Fibroblast of peridontal ligament (primary cell): Measurements from ENCODE around the gene FYTTD1.

Source experiments
- DNase-seq: peaks from one replicate; pipeline ENCODE4 v3.0.0-alpha.2; 2010; ENCODE audit errors: extremely low read depth

Gene FYTTD1

GRCh38 chr3:197791892-197792647, 42.4 kb downstream of the FYTTD1 start:
- peak; percentile 43 for DNase-seq

GRCh38 chr3:197793247-197793646, 43.6 kb downstream of the FYTTD1 start:
- DNase-seq: peak; percentile 41

GRCh38 chr3:197794115-197794514, 44.4 kb downstream of the FYTTD1 start:
- DNase-seq: no peak

- peak; percentile 84 for DNase-seq
Measured at GRCh38 chr3:197795200-197795599, 45.5 kb downstream of the FYTTD1 start.

GRCh38 chr3:197796087-197796486, 46.4 kb downstream of the FYTTD1 start:
- DNase-seq: no peak

- DNase-seq: no peak
Measured at GRCh38 chr3:197798863-197799262, 49.2 kb downstream of the FYTTD1 start.

- DNase-seq: no peak
Measured at GRCh38 chr3:197800379-197800778, 50.7 kb downstream of the FYTTD1 start.

GRCh38 chr3:197801891-197802778, 52.5 kb downstream of the FYTTD1 start:
- DNase-seq: peak; percentile 45

GRCh38 chr3:197802779-197803459, 53.2 kb downstream of the FYTTD1 start:
- DNase-seq: no peak

GRCh38 chr3:197804511-197804910, 54.8 kb downstream of the FYTTD1 start:
- no peak for DNase-seq

GRCh38 chr3:197807969-197808587, 58.4 kb downstream of the FYTTD1 start:
- peak; percentile 56 for DNase-seq

- peak; percentile 92 for DNase-seq
Measured at GRCh38 chr3:197809356-197810020, 59.8 kb downstream of the FYTTD1 start.

- DNase-seq: no peak
Measured at GRCh38 chr3:197810901-197811300, 61.2 kb downstream of the FYTTD1 start.

- DNase-seq: peak; percentile 83
Measured at GRCh38 chr3:197811343-197811742, 61.7 kb downstream of the FYTTD1 start.

- no peak for DNase-seq
Measured at GRCh38 chr3:197814372-197814771, 64.7 kb downstream of the FYTTD1 start.

- DNase-seq: no peak
Measured at GRCh38 chr3:197820550-197821335, 71.1 kb downstream of the FYTTD1 start.

- no peak for DNase-seq
Measured at GRCh38 chr3:197829397-197830045, 79.8 kb downstream of the FYTTD1 start.

- no peak for DNase-seq
Measured at GRCh38 chr3:197830308-197830966, 80.8 kb downstream of the FYTTD1 start.

- DNase-seq: no peak
Measured at GRCh38 chr3:197830967-197831313, 81.3 kb downstream of the FYTTD1 start.
